Large intestine (tissue), 3 donors: ENCODE data around the gene TP73. TPM values are rescaled to one million over a fixed set of nuclear protein-coding genes. Genes with fewer than 3 reads are reported as not detected.

ENCODE experiments used
- DNase-seq, 2 donors: peaks; one replicate each; pipeline versions ENCODE4 v3.0.0 to v3.0.0-alpha.2; 2013
- H3K27ac ChIP-seq: one replicate; pipeline ENCODE4 v1.5.1; 2013; ENCODE audit warnings: low read length
- H3K27me3 ChIP-seq: 2 replicates; pipeline ENCODE4 v1.6.1; 2013; ENCODE audit warnings: low read length; ENCODE audit not compliant: control insufficient read depth, insufficient read depth
- H3K36me3 ChIP-seq: 2 replicates; pipeline ENCODE4 v1.6.1; 2013; ENCODE audit warnings: low read length; ENCODE audit not compliant: control insufficient read depth, insufficient read depth
- H3K4me1 ChIP-seq: one replicate; pipeline ENCODE4 v1.6.1; 2013; ENCODE audit warnings: low read length; ENCODE audit not compliant: control insufficient read depth, insufficient read depth
- H3K4me3 ChIP-seq: one replicate; pipeline ENCODE4 v1.5.1; 2013; ENCODE audit warnings: low read length
- H3K9me3 ChIP-seq: one replicate; pipeline ENCODE4 v1.6.1; 2013; ENCODE audit warnings: mild to moderate bottlenecking, low read depth, low read length, moderate library complexity; ENCODE audit not compliant: control insufficient read depth
- WGBS: methylation state at CpG from one replicate; pipeline ENCODE4 v1.1.5; 2013; ENCODE audit warnings: low lambda C conversion rate; ENCODE audit not compliant: insufficient coverage; 5-methylcytosine and 5-hydroxymethylcytosine counted together
- polyA plus RNA-seq: library from polyadenylated mRNA; unstranded; fragments of 120-200 nt; gene quantifications from one replicate; pipeline ENCODE4 v1.2.1, GENCODE V29; 2013

The TP73 gene
- polyA plus RNA-seq, 1 donor, result 0.55 TPM

GRCh38 chr1:3711780-3712451 is 59.6 kb downstream of the TP73 start:
- no peaks in the 10 kb centered on the region for H3K4me1 ChIP-seq
- no CpG with 5 or more reads among the region's 24 CpGs for WGBS
- DNase-seq, result no peak
- H3K27ac ChIP-seq, result no peak overlapping the region
- H3K4me3 ChIP-seq, result no peak overlapping the region
- H3K36me3 ChIP-seq, result no peaks in the 10 kb centered on the region
- peaks cover 49% of the 10 kb centered on the region for H3K27me3 ChIP-seq
- H3K9me3 ChIP-seq, result no peaks in the 10 kb centered on the region

- H3K27ac ChIP-seq, result no peak overlapping the region
- peaks cover 51% of the 10 kb centered on the region for H3K27me3 ChIP-seq
Measured at GRCh38 chr1:3712573-3713535, 60.5 kb downstream of the TP73 start.

GRCh38 chr1:3713840-3714239 is 61.5 kb downstream of the TP73 start:
- Histone ChIP-seq H3K27me3 (peaks cover 51% of the 10 kb centered on the region), H3K4me3 (no peak overlapping the region), H3K27ac (no peak overlapping the region), H3K9me3 (no peaks in the 10 kb centered on the region), H3K36me3 (no peaks in the 10 kb centered on the region), H3K4me1 (no peaks in the 10 kb centered on the region)
- WGBS, result no CpG with 5 or more reads among the region's 7 CpGs
- DNase-seq, result no peak

More at GRCh38 chr1:3712573-3713535, 60.5 kb downstream of the TP73 start:
- WGBS, result no CpG with 5 or more reads among the region's 19 CpGs
- H3K4me3 ChIP-seq, result no peak overlapping the region
- H3K36me3 ChIP-seq, result no peaks in the 10 kb centered on the region
- no peak for DNase-seq
- no peaks in the 10 kb centered on the region for H3K4me1 ChIP-seq
- H3K9me3 ChIP-seq, result no peaks in the 10 kb centered on the region

- no peak overlapping the region for H3K27ac ChIP-seq
- H3K27me3 ChIP-seq, result peaks cover 51% of the 10 kb centered on the region
- no peak overlapping the region for H3K4me3 ChIP-seq
- H3K36me3 ChIP-seq, result no peaks in the 10 kb centered on the region
- H3K4me1 ChIP-seq, result no peaks in the 10 kb centered on the region
- no peaks in the 10 kb centered on the region for H3K9me3 ChIP-seq
- no CpG with 5 or more reads among the region's 10 CpGs for WGBS
- DNase-seq, result no peak
Measured at GRCh38 chr1:3714284-3714741, 62.0 kb downstream of the TP73 start.

GRCh38 chr1:3714814-3715213 is 62.5 kb downstream of the TP73 start:
- H3K9me3 ChIP-seq, result no peaks in the 10 kb centered on the region
- DNase-seq, result no peak
- no peak overlapping the region for H3K27ac ChIP-seq
- no CpG with 5 or more reads among the region's 10 CpGs for WGBS
- no peaks in the 10 kb centered on the region for H3K36me3 ChIP-seq
- no peaks in the 10 kb centered on the region for H3K4me1 ChIP-seq
- peaks cover 51% of the 10 kb centered on the region for H3K27me3 ChIP-seq
- no peak overlapping the region for H3K4me3 ChIP-seq

- WGBS, result no CpG with 5 or more reads among the region's 6 CpGs
- DNase-seq, result no peak
- Histone ChIP-seq H3K27me3 (peaks cover 41% of the 10 kb centered on the region), H3K4me3 (no peak overlapping the region), H3K9me3 (no peaks in the 10 kb centered on the region), H3K4me1 (no peaks in the 10 kb centered on the region), H3K36me3 (no peaks in the 10 kb centered on the region), H3K27ac (no peak overlapping the region)
Measured at GRCh38 chr1:3716351-3716750, 64.0 kb downstream of the TP73 start.

GRCh38 chr1:3717041-3717714 is 64.9 kb downstream of the TP73 start:
- Histone ChIP-seq H3K4me1 (no peaks in the 10 kb centered on the region), H3K36me3 (no peaks in the 10 kb centered on the region), H3K4me3 (no peak overlapping the region), H3K27ac (no peak overlapping the region), H3K9me3 (no peaks in the 10 kb centered on the region), H3K27me3 (peaks cover 38% of the 10 kb centered on the region)
- 10% methylated on average over 2 of the region's 33 CpGs for WGBS
- no peak for DNase-seq

- H3K27ac ChIP-seq, result no peak overlapping the region
- WGBS, result no CpG with 5 or more reads among the region's 40 CpGs
- H3K4me3 ChIP-seq, result no peak overlapping the region
- peak in 1 of 2 donors; percentile 37 for DNase-seq
- H3K27me3 ChIP-seq, result peaks cover 38% of the 10 kb centered on the region
- no peaks in the 10 kb centered on the region for H3K4me1 ChIP-seq
- H3K36me3 ChIP-seq, result no peaks in the 10 kb centered on the region
- H3K9me3 ChIP-seq, result no peaks in the 10 kb centered on the region
Measured at GRCh38 chr1:3717715-3718601, 65.6 kb downstream of the TP73 start.

GRCh38 chr1:3718764-3719163 is 66.4 kb downstream of the TP73 start:
- Histone ChIP-seq H3K9me3 (no peaks in the 10 kb centered on the region), H3K27ac (no peak overlapping the region), H3K4me3 (no peak overlapping the region), H3K36me3 (no peaks in the 10 kb centered on the region), H3K27me3 (peaks cover 35% of the 10 kb centered on the region), H3K4me1 (no peaks in the 10 kb centered on the region)
- 100% methylated on average over 1 of the region's 14 CpGs for WGBS
- no peak for DNase-seq
